Endothelial cell of umbilical vein (primary cell): ENCODE measurements around the gene RASAL2. TPM values are rescaled to one million over a fixed set of nuclear protein-coding genes. Genes with fewer than 3 reads are reported as not detected.
"Not testable (repeated sequence)": the region's sequence is repeated elsewhere in the genome, so short reads cannot be mapped to it uniquely, and the experiment has no call there.

Experiments used
- BruUV-seq: library from RNA; stranded (reverse); fragments of 400-500 nt; replicated peaks from 2 replicates; lab custom pipeline; 2021; lab: Mats Ljungman, UMichigan
- CTCF ChIA-PET: fragments of 300-600, 350-600 bp; sonication (Branson Sonifier 250); formaldehyde crosslinking; loops from one replicate; lab custom pipeline; 2021; ENCODE audit warnings: antibody characterized with exemption, inconsistent platforms; lab: Charles Lee
- POLR2A ChIA-PET: fragments of 300-600, 350-600 bp; sonication (Branson Sonifier 250); formaldehyde crosslinking; loops from one replicate; lab custom pipeline; 2021; ENCODE audit warnings: antibody characterized with exemption, inconsistent platforms; lab: Charles Lee
- DNase-seq: peaks from one replicate; pipeline ENCODE4 v3.0.0-alpha.2; 2011; ENCODE audit warnings: low read depth, low spot score
- FAIRE-seq: peaks from 2 replicates; lab custom pipeline; 2011; peaks lifted over from hg19 to GRCh38; lab: Jason Lieb, UNC
- H2AFZ ChIP-seq: 2 replicates; pipeline ENCODE4 v1.6.0; 2012; ENCODE audit warnings: low read depth, low read length, control low read depth, inconsistent platforms
- H3K27ac ChIP-seq: 2 replicates; pipeline ENCODE4 v1.5.1; 2011; ENCODE audit warnings: low read depth, mild to moderate bottlenecking, control low read depth, low read length, moderate library complexity; ENCODE audit not compliant: insufficient read depth
- H3K27me3 ChIP-seq, 2 experiments: 2 replicates each; pipeline versions ENCODE4 v1.6.0 to v1.6.1; 2011; ENCODE audit warnings: low read length in 2 of 2, mixed read lengths in 1 of 2; ENCODE audit not compliant: control insufficient read depth in 2 of 2, insufficient read depth in 2 of 2
- H3K36me3 ChIP-seq, 2 experiments: 2 replicates in 1 of 2; 3 replicates in 1 of 2; pipeline ENCODE4 v1.5.1; 2011; ENCODE audit warnings: low read length in 2 of 2, mild to moderate bottlenecking in 1 of 2, moderate library complexity in 1 of 2; ENCODE audit not compliant: control insufficient read depth in 2 of 2, insufficient read depth in 2 of 2; ENCODE audit errors: extremely low read depth in 1 of 2
- H3K4me1 ChIP-seq: 3 replicates; pipeline ENCODE4 v1.5.1; 2011; ENCODE audit warnings: mild to moderate bottlenecking, low read length; ENCODE audit not compliant: control insufficient read depth, insufficient read depth; ENCODE audit errors: extremely low read depth
- H3K4me2 ChIP-seq: 2 replicates; pipeline ENCODE4 v1.6.1; 2011; ENCODE audit warnings: low read length, control low read depth, mixed read lengths; ENCODE audit not compliant: insufficient read depth
- H3K4me3 ChIP-seq, 3 experiments: fragments of 200-600 bp in 1 of 3; sonication (generic), shearing (Covaris generic) in 1 of 3; replicated peaks in 1 of 3; 2 replicates each; pipeline ENCODE4 v1.5.1; 2011 to 2016; ENCODE audit warnings: control low read depth in 3 of 3, low read length in 3 of 3, mild to moderate bottlenecking in 2 of 3, inconsistent platforms in 1 of 3, low read depth in 1 of 3, moderate library complexity in 1 of 3; ENCODE audit not compliant: insufficient read depth in 1 of 3
- H3K79me2 ChIP-seq: 2 replicates; pipeline ENCODE4 v1.6.0; 2012; ENCODE audit warnings: low read length, inconsistent platforms; ENCODE audit not compliant: control insufficient read depth, insufficient read depth
- H3K9ac ChIP-seq: replicated peaks from 2 replicates; pipeline ENCODE3; 2011; ENCODE audit warnings: low read length, control low read depth; ENCODE audit not compliant: insufficient read depth; ENCODE audit errors: extremely low read depth
- H3K9me1 ChIP-seq: replicated peaks from 3 replicates; pipeline ENCODE4 v1.6.0; 2011; ENCODE audit warnings: mild to moderate bottlenecking, low read length; ENCODE audit not compliant: control insufficient read depth, insufficient read depth; ENCODE audit errors: extremely low read depth
- H3K9me3 ChIP-seq: replicated peaks from 2 replicates; pipeline ENCODE4 v1.5.1; 2012; ENCODE audit warnings: low read length, inconsistent platforms; ENCODE audit not compliant: control insufficient read depth, insufficient read depth
- H4K20me1 ChIP-seq: replicated peaks from 2 replicates; pipeline ENCODE3; 2011; ENCODE audit warnings: mild to moderate bottlenecking, low read length; ENCODE audit not compliant: control insufficient read depth, insufficient read depth; ENCODE audit errors: extremely low read depth
- EZH2 ChIP-seq: IDR thresholded peaks from 2 replicates; pipeline ENCODE4 v1.6.1; 2012; ENCODE audit warnings: borderline replicate concordance, low read depth, mild to moderate bottlenecking, moderate library complexity, low read length, inconsistent platforms; ENCODE audit not compliant: severe bottlenecking
- FOS ChIP-seq: IDR thresholded peaks from 2 replicates; pipeline ENCODE4 v1.6.1; 2011; ENCODE audit warnings: mild to moderate bottlenecking, low read length, moderate library complexity, borderline replicate concordance; ENCODE audit not compliant: insufficient read depth
- GATA2 ChIP-seq: IDR thresholded peaks from 2 replicates; pipeline ENCODE4 v1.7.0; 2011; ENCODE audit warnings: low read depth, mild to moderate bottlenecking, moderate library complexity, mixed read lengths, low read length; ENCODE audit not compliant: insufficient read length, insufficient read depth
- MYC ChIP-seq: IDR thresholded peaks from one replicate; pipeline ENCODE4 v1.6.1; 2011; ENCODE audit warnings: mild to moderate bottlenecking, low read depth, low read length
- POLR2A ChIP-seq: IDR thresholded peaks from 2 replicates; pipeline ENCODE4 v1.6.1; 2012; ENCODE audit warnings: low read depth, mild to moderate bottlenecking, control low read depth, low read length
- POLR2AphosphoS5 ChIP-seq: IDR thresholded peaks from 2 replicates; pipeline ENCODE4 v1.6.1; 2012; ENCODE audit warnings: low read depth, mild to moderate bottlenecking, control low read depth, low read length, moderate library complexity; ENCODE audit not compliant: insufficient read depth
- dilution Hi-C: fragments of 300-500 bp; cut with MboI; formaldehyde crosslinking; loops from one replicate; pipeline ENCODE4 v1.15.0; 2019; ENCODE audit warnings: low sequenced_read_pairs; ENCODE audit not compliant: extremely low pct_ligation_motif_present
- intact Hi-C: fragments of 100-400 bp; cut with micrococcal nuclease; formaldehyde crosslinking; loops from one replicate; pipeline ENCODE4 v1.10.0; 2022
- polyA plus RNA-seq, 4 experiments: library from polyadenylated mRNA; depleted of rRNA in 3 of 4; stranded (reverse) in 3 of 4; unstranded in 1 of 4; fragments of >200 nt; gene quantifications; 2 replicates each; pipeline versions ENCODE4 v1.2.1 to v1.2.3, GENCODE V29; 2011 to 2012; ENCODE audit warnings: missing spikeins in 1 of 4
- total RNA-seq: library from RNA; stranded (reverse); gene quantifications from 2 replicates; pipeline ENCODE4 v1.2.3, GENCODE V29; 2021
- TF ChIP-seq, protein P1 (sequence below): IDR thresholded peaks from 2 replicates; pipeline ENCODE4 v1.6.1; 2011; ENCODE audit not compliant: insufficient read depth, insufficient read length

RASAL2 gene
- total and polyA plus RNA-seq, 2 donors (not counting 3 experiments of a cell fraction or from before 2014, with no cell fraction given) = 12.5 to 15.5 TPM

DNA sequence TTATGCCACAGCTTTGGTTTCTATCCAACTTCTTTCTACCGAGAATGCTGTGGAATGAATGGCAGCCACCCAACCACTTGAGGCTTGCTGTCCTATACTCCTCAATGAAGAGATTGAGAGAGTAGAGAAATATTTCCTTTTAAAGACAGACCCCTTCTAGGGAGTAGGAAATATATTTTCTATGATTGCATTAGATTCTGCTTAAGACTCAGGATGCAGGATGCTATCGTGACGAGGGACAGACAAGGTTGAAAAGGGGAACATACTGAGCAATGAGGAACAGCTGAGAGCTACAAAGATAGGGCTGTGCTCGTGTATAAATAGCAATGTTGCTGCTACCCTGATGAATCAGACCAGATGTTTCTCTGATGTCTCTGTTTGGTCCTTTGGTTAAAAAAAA, 7.1 kb upstream of the RASAL2 start:
- Histone ChIP-seq H3K36me3 (no peaks in the 10 kb centered on the region), H3K4me2 (no peak overlapping the region), H3K27me3 (no peaks in the 10 kb centered on the region), H3K27ac (no peak overlapping the region), H3K9ac (no peak overlapping the region), H2AFZ (no peak overlapping the region), H3K9me1 (no peaks in the 10 kb centered on the region), H3K79me2 (no peaks in the 10 kb centered on the region), H3K4me1 (no peaks in the 10 kb centered on the region), H4K20me1 (no peaks in the 10 kb centered on the region), H3K9me3 (no peaks in the 10 kb centered on the region), H3K4me3 (no peak overlapping the region)
- FAIRE-seq (no peak), DNase-seq (no peak)
- no peak for TF ChIP-seq GATA2
- no peak for TF ChIP-seq MYC
- TF ChIP-seq FOS = no peak
- TF ChIP-seq POLR2AphosphoS5 = no peak
- no peak for TF ChIP-seq POLR2A
- TF ChIP-seq, protein P1, sequence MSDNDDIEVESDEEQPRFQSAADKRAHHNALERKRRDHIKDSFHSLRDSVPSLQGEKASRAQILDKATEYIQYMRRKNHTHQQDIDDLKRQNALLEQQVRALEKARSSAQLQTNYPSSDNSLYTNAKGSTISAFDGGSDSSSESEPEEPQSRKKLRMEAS = no peak
- no peak for TF ChIP-seq EZH2
- CTCF ChIA-PET = interaction anchor here (0.8 kb wide), 1 partner anchor 55 kb away, joined by 3 read pairs; no protein-coding TSS in a partner anchor
- dilution Hi-C loops (no loop called here), intact Hi-C loops (no loop called here)
- POLR2A ChIA-PET = no interaction called here
- no TSS peak for BruUV-seq

DNA sequence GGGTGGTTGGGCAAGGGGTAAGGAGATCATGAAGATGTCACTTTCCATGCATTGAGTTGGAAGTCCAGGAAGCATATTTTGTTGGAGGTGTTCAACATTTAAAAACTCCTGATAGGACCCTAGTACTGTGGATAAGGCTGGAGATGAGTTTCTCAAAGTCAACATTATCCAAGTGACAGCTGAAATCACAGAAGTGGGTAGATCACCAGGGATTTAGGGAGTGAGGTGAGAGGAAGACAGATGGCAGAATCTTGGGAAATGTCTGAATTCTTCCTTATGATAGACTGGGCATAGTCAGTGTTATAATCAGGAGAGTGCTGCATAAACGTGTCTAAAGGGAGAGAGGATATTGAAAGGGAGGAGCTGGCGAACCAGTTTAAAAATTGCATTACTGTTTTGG, 5.3 kb upstream of the RASAL2 start:
- Histone ChIP-seq H3K4me1 (peaks cover 10% of the 10 kb centered on the region), H3K9me3 (no peaks in the 10 kb centered on the region), H3K36me3 (no peaks in the 10 kb centered on the region), H4K20me1 (no peaks in the 10 kb centered on the region), H3K79me2 (no peaks in the 10 kb centered on the region), H3K4me2 (no peak overlapping the region), H3K9ac (no peak overlapping the region), H2AFZ (no peak overlapping the region), H3K4me3 (no peak overlapping the region), H3K9me1 (no peaks in the 10 kb centered on the region), H3K27me3 (no peaks in the 10 kb centered on the region), H3K27ac (no peak overlapping the region)
- TF ChIP-seq EZH2 (no peak), GATA2 (no peak), MYC (no peak), POLR2AphosphoS5 (no peak)
- TF ChIP-seq, protein P1 = no peak
- ChIA-PET POLR2A (no interaction called here), CTCF (interaction anchor here (0.8 to 1.7 kb wide), 3 partner anchors 13 to 56 kb away, joined by 3 to 5 read pairs (median 5); no protein-coding TSS in a partner anchor)
- FAIRE-seq (no peak), DNase-seq (no peak)
- dilution Hi-C loops = no loop called here
- intact Hi-C loops = no loop called here
- BruUV-seq = no TSS peak

DNA sequence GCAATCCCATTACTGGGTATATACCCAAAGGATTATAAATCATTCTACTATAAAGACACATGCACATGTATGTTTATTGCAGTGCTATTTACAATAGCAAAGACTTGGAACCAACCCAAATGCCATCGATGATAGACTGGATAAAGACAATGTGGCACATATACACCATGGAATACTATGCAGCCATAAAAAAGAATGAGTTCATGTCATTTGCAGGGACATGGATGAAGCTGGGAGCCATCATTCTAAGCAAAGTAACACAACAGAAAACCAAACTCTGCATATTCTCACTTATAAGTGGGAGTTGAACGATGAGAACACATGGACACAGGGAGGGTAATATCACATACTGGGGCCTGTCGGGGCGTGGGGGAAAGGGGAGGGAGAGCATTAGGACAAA, 2.5 kb upstream of the RASAL2 start:
- H3K27me3 ChIP-seq, FAIRE-seq, H2AFZ ChIP-seq, H3K9me1 ChIP-seq, H3K4me2 ChIP-seq, DNase-seq, BruUV-seq, CTCF ChIA-PET, H3K9ac ChIP-seq, H3K9me3 ChIP-seq, dilution Hi-C loops, H4K20me1 ChIP-seq, H3K4me3 ChIP-seq, H3K27ac ChIP-seq, H3K36me3 ChIP-seq: not testable (repeated sequence)
- POLR2A ChIA-PET = interaction anchor here (0.6 kb wide), 1 partner anchor 1994 kb away, joined by 4 read pairs; no protein-coding TSS in a partner anchor
- Histone ChIP-seq H3K79me2 (peaks cover 20% of the 10 kb centered on the region), H3K4me1 (peaks cover 21% of the 10 kb centered on the region)
- intact Hi-C loops = loop anchor here (5.0 kb wide), 2 partner anchors 144 to 171 kb away; no protein-coding TSS in a partner anchor
